Lower leg skin (tissue), 4 donors: ENCODE measurements around the gene SMARCE1. TPM values are rescaled to one million over a fixed set of nuclear protein-coding genes. Genes with fewer than 3 reads are reported as not detected.
A peak's percentile ranks its signal among the peaks of the same experiment; 100 is the strongest.

Experiments
- DNase-seq, 2 donors: peaks; one replicate each; pipeline ENCODE4 v3.0.0-alpha.2; 2019; ENCODE audit warnings: low spot score in 2 of 2
- H3K4me3 ChIP-seq: fragments of 200-600 bp; sonication (generic); 2 replicates; pipeline ENCODE4 v1.5.1; 2017; ENCODE audit warnings: mild to moderate bottlenecking, low read depth; ENCODE audit not compliant: poor library complexity, severe bottlenecking
- CTCF ChIP-seq, 3 donors: fragments of 450-650 bp; IDR thresholded peaks; one replicate each; pipeline ENCODE4 v1.5.1; 2016; ENCODE audit warnings: antibody characterized with exemption in 3 of 3, mild to moderate bottlenecking in 3 of 3, moderate library complexity in 2 of 3
- POLR2A ChIP-seq, 2 donors: fragments of 450-650 bp; IDR thresholded peaks; one replicate each; pipeline ENCODE4 v1.6.1; 2016 to 2017; ENCODE audit warnings: antibody characterized with exemption in 2 of 2, mild to moderate bottlenecking in 1 of 2, moderate library complexity in 1 of 2
- WGBS, 2 donors: methylation state at CpG; one replicate each; pipeline ENCODE4 v1.1.5; 2018; 5-methylcytosine and 5-hydroxymethylcytosine counted together
- intact Hi-C: fragments of 100-400 bp; cut with DNase I; formaldehyde crosslinking; loops from one replicate; pipeline ENCODE4 v1.15.0; 2023; ENCODE audit warnings: low total_unique reads
- total RNA-seq, 4 donors: library from RNA; depleted of rRNA; stranded (reverse); fragments of >200 nt; gene quantifications; one replicate each; pipeline ENCODE4 v1.1.0, GENCODE V29; 2016

Gene SMARCE1
- total RNA-seq, 4 donors from 2014 or later, result 63.2 to 77.2 (median 67.6) TPM

GRCh38 chr17:40580140-40580539 is 67.5 kb downstream of the SMARCE1 start:
- no peak for TF ChIP-seq CTCF (IDR thresholded peaks at IDR 0.05)
- no peak for TF ChIP-seq POLR2A (IDR thresholded peaks at IDR 0.05)
- no peak overlapping the region for H3K4me3 ChIP-seq
- DNase-seq, result no peak
- intact Hi-C loops, result no loop called here

- WGBS, 2 donors, result 80 to 95% methylated on average over 3 of the region's 3 CpGs
- DNase-seq, result no peak
- no peak for TF ChIP-seq POLR2A (IDR thresholded peaks at IDR 0.05)
- no peak for TF ChIP-seq CTCF (IDR thresholded peaks at IDR 0.05)
- intact Hi-C loops, result no loop called here
- no peak overlapping the region for H3K4me3 ChIP-seq
Measured at GRCh38 chr17:40579471-40579870, 68.1 kb downstream of the SMARCE1 start.

GRCh38 chr17:40577611-40578065 is 70.0 kb downstream of the SMARCE1 start:
- WGBS, 2 donors, result 81% methylated on average over 5 of the region's 5 CpGs
- H3K4me3 ChIP-seq, result no peak overlapping the region
- intact Hi-C loops, result no loop called here
- TF ChIP-seq CTCF (IDR thresholded peaks at IDR 0.05), result no peak
- no peak for TF ChIP-seq POLR2A (IDR thresholded peaks at IDR 0.05)
- DNase-seq, result peak in 1 of 2 donors; percentile 50

- intact Hi-C loops, result no loop called here
- DNase-seq, result peak in 1 of 2 donors; percentile 46
- 56 to 58% methylated on average over 5 of the region's 5 CpGs for WGBS, 2 donors
- TF ChIP-seq POLR2A (IDR thresholded peaks at IDR 0.05), result no peak
- TF ChIP-seq CTCF (IDR thresholded peaks at IDR 0.05), result no peak
- no peak overlapping the region for H3K4me3 ChIP-seq
Measured at GRCh38 chr17:40576113-40576740, 71.4 kb downstream of the SMARCE1 start.

Other genes with a start within 250 kb of the SMARCE1 start
- gene TOP2A, start 229.9 kb downstream of the SMARCE1 start, total RNA-seq, result 10 to 100 TPM in 1 of 4 donors, 1 to 10 TPM in 3; 5.7 to 11.9 (median 8.2) TPM
- gene IGFBP4, start 204.4 kb downstream of the SMARCE1 start, total RNA-seq, result 10 to 100 TPM; 35.1 to 90.4 (median 39.6) TPM
- 1,000 to 10,000 TPM in 1 of 4 donors, 100 to 1,000 TPM in 3; 413 to 1,865 (median 485) TPM for gene TNS4, start 146.2 kb downstream of the SMARCE1 start, total RNA-seq
- 1 to 10 TPM in 1 of 4 donors, under 1 TPM in 1, not detected in 2; 0.21 to 1.2 TPM for gene CCR7, start 82.3 kb downstream of the SMARCE1 start, total RNA-seq
- gene KRT222, start 17.4 kb upstream of the SMARCE1 start, total RNA-seq, result under 1 TPM in 2 of 4 donors, not detected in 2; 0.13 to 0.19 TPM
- not detected for gene KRT24, start 55.9 kb upstream of the SMARCE1 start, total RNA-seq
- gene KRT25, start 107.5 kb upstream of the SMARCE1 start, total RNA-seq, result 100 to 1,000 TPM in 1 of 4 donors, under 1 TPM in 1, not detected in 2; 0.59 to 111 TPM
- 1 to 10 TPM in 1 of 4 donors, not detected in 3; 9.2 TPM for gene KRT26, start 124.4 kb upstream of the SMARCE1 start, total RNA-seq
- 10 to 100 TPM in 1 of 4 donors, 1 to 10 TPM in 1, under 1 TPM in 1, not detected in 1; 0.52 to 69.8 (median 1.3) TPM for gene KRT27, start 134.7 kb upstream of the SMARCE1 start, total RNA-seq
- gene KRT28, start 152.1 kb upstream of the SMARCE1 start, total RNA-seq, result 1 to 10 TPM in 1 of 4 donors, not detected in 3; 6.0 TPM
- gene KRT10, start 174.8 kb upstream of the SMARCE1 start, total RNA-seq, result 1,000 to 10,000 TPM; 4,878 to 8,317 (median 6,442) TPM
- gene KRT12, start 219.4 kb upstream of the SMARCE1 start, total RNA-seq, result not detected
- under 1 TPM in 1 of 4 donors, not detected in 3; 0.12 TPM for gene KRT20, start 237.4 kb upstream of the SMARCE1 start, total RNA-seq